GM20000 (cell line): ENCODE measurements around the gene PARP14.
A peak's percentile ranks its signal among the peaks of the same experiment; 100 is the strongest.

Experiments
- DNase-seq: peaks from one replicate; pipeline ENCODE4 v3.0.0; 2012; ENCODE audit warnings: low spot score
- TF ChIP-seq, protein P1 (sequence below): IDR thresholded peaks from 2 replicates; pipeline ENCODE4 v1.5.1; 2012; ENCODE audit warnings: mild to moderate bottlenecking, control low read depth; ENCODE audit errors: extremely low read depth, missing control alignments

PARP14 gene

DNA sequence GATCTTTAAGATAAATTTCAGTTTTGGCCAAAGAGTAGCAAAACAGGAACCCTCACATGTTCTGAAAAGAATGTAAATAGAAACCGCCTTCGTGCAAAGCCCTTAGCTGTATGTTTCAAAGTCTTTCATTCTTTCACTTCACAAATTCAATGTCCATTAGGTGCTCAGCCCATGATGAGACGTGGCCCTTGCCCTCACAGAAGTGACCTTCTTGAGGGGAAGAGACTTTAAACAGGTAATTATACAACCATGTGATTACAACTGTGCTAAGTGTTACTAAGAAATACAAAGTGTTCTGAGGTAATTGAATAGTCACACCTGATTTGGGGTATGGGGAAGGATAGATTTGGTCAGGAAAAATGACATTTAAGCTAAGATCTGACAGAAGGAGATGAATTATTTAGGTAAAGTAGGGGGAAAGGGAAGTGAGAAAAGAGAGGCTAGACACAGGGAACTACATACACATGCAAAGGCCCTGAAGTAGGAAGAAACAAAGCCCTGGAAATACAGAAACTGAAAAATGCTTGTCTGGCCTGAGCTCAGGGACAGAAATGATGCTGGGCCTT is 93.4 kb downstream of the PARP14 start:
- DNase-seq = peak; percentile 57
- TF ChIP-seq, protein P1, sequence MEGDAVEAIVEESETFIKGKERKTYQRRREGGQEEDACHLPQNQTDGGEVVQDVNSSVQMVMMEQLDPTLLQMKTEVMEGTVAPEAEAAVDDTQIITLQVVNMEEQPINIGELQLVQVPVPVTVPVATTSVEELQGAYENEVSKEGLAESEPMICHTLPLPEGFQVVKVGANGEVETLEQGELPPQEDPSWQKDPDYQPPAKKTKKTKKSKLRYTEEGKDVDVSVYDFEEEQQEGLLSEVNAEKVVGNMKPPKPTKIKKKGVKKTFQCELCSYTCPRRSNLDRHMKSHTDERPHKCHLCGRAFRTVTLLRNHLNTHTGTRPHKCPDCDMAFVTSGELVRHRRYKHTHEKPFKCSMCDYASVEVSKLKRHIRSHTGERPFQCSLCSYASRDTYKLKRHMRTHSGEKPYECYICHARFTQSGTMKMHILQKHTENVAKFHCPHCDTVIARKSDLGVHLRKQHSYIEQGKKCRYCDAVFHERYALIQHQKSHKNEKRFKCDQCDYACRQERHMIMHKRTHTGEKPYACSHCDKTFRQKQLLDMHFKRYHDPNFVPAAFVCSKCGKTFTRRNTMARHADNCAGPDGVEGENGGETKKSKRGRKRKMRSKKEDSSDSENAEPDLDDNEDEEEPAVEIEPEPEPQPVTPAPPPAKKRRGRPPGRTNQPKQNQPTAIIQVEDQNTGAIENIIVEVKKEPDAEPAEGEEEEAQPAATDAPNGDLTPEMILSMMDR = no peak

DNA sequence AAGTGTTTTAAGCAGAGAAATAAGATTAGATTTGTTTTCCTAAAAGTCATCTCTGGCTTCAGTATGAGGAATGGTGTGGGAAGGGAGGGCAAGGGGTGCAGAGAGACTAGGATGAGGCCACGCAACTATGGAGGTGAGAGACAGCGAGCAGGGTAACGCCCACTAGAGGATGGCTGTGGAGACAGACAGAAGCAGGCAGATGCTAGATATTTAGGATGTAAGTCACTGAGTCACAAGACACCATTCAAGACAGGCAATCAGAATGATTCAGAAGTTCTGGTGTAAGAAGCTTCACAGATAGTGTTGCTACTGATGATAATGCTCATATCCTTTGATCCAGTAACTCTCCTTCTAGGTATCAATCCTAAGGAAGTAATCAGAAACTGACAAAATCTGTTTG is 93.9 kb downstream of the PARP14 start:
- peak; percentile 29 for DNase-seq

DNA sequence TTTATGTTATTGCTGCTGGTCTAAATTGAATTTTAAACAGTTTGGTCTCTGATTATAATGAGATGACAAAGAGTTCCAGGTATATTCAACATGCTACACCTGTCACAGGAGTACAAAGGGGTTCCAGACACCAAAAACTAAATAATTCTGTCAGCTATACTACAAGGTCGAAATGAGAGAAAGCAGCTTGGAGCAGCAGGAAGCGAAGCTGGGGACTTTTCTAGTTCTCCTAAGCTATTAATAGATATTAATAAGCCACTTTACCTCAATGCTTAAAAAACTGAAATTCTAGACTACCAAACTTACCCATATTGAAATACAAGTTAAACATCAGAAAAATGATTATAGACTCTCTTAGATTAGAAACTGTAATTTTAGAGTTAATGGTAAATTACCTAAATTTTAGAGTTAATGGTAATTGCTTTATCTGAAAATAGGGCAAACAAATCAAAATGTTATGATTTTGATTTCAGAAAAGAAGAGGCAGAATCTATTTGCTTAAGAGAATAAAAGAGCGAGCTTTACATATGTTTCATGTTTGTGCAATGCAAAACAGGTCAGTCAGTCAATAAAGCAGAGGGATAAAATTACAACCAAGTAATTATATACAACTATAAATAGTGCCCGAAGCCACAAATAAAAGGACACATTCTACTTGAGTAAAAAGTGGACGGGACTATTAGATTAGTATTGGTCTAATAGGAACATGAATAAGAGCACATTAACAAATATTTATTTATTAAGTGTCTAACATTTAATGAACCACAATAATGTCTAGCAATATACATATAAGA is 96.2 kb downstream of the PARP14 start:
- no peak for DNase-seq
- TF ChIP-seq, protein P1 = no peak

More for the DNA sequence above, 93.9 kb downstream of the PARP14 start:
- TF ChIP-seq, protein P1 = no peak

DNA sequence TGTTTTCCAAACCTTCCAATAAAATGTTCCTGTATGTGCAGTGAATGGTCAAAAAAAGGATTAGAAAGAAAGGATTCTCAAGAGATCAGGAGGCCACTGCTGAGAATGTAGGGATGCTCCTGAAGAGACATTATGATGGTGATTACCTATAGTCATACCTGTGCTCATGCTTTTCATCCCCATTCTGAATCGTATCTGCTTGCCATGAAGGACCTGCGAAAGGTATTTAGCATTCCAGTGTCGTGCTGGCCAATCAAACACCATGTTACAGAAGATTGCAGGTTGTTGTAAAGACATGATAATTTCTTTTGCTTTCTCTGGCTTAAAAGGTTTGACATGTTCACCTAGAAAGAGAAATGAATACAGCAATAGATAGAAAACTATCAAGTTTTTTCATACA is 96.9 kb downstream of the PARP14 start:
- TF ChIP-seq, protein P1 = no peak
- DNase-seq = no peak
